NCI-H446 (cell line): ENCODE data around the gene RGS3.

Experiments used
- DNase-seq, 2 experiments: peaks; one replicate each; lab custom pipeline; 2025; lab: John Stamatoyannopoulos, UW

Gene RGS3

DNA sequence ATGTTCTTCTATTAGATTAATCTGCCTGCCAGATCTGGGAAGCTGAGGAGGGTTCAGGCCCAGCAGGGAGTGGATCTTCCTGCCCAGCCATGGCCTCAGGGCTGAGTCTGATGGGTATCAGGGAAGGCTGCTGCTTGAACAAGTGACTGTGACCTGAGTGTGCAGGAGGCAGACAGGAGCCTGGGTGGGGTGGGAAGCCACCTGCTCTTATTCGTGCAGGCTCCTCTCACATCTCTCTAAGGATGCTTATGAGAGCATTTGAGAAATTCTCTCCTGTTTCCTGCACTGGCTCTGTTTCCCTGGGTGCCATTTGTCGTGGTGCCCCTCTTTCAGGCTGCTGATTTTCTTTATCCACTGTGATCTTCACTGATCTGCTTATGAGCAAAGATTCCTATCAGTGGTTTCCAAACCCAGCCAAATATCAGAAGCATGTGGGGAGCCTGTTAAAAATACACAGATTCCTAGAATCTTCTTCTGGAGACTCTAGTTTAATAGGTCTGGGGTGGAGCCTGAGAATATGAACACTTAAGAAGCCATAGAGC lies 2.1 kb downstream of the RGS3 start:
- DNase-seq = no peak

DNA sequence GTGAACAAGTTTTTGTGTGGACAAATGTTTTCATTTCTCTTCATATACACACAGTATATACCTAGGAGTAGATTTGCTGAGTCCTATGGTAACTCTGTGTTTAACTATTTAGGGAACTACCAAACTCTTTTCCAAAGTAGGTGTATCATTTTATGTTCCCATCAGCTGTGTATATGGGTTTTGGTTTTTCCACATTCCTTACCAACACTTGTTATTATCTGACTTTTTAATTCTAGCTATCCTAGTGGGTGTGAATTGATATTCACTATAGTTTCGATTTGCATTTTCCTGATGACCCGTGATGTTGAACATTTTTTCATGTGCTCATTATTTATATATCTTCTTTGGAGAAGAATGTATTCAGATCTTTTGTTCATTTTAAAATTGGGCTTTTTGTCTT lies 3.7 kb downstream of the RGS3 start:
- DNase-seq = no peak

DNA sequence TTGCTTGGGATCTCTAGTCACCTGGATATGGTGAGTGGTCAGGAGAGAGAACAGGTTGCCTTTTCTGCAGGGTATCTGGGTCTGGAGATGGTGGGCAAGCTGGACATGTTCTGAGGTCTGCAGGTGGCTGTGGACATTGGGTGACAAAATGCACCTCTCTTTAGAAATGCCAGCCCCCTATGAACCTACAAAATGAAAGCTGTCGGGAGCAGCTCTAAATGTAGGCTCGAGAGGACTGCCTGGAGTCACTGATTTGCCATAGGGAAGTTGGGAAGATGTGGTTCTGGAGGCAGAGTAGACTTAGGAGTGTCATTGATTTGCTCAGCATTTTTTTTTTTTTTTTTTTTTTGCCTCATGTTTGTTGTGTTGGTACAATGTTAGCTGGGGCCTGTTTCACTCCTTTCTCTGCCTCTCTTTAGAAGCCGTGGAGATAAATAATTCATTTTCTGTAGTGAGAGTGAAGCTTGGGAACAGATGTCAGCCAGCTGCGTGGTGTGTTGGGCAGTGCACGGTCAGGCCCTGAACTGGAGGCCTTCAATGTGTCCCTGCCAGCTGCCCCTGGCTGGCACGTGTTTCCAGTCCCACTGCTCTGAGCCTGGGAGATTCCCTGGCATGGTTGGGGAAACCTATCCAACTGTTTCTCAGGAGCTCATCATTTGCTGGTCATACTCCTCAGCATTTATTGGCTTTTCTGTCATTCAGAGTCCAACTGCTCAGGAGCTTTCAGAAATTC lies 5.4 kb downstream of the RGS3 start:
- DNase-seq = no peak

DNA sequence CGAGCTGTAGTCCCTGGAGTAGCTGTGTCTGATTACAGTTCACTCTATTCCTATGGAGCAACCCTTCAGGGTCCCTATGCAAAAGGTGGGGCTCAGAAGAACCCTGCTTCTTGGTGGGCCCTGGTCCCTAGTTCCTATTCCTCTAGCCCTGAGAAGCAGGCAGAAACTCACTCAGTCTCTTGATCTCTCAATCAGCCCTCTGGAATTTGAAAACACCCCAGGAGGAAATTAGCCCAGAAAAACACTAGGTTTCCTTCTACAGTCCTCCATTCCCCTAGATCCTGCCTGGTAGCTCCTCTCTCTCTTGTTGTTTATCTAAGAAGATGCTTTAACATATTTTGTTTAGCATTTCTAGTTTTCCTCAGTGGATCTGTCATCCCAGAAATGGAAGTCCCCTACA lies 7.6 kb downstream of the RGS3 start:
- no peak for DNase-seq

DNA sequence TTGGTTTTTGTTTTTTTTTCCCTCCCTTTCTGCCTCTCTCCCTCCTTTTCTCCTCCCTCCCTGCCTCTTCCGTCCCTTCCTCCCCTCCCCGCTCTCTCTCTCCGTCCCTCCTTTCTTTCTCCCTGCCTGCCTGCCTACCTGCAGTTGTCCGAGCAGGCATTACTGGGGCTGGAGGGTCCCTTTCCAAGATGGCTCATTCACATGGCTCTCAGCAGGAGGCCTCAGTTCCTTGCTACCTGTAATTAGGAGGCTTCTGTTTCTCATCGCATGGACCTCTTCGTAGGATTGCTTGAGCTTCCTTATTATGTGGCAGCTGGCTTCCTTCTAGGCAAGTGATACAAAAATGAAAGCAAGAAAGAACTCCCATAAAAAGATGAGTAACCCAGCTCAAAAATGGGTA lies 8.0 kb downstream of the RGS3 start:
- DNase-seq = no peak

DNA sequence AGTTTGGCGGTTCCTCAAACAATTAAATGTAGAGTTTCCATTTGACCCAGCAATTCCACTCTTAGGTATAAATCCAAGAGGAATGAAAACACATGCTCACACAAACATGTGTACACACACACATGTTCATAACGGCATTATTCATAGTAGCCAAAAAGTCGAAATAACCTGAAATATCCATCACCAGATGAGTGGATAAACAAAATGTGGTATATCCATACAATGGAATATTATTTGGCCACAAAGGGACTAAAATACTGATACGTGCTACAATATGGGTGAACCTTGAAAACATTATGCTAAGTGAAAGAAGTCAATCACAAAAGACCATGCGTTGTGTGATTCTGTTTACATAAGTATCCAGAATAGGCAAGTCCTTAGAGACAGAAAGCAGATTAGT lies 8.7 kb downstream of the RGS3 start:
- DNase-seq = no peak

DNA sequence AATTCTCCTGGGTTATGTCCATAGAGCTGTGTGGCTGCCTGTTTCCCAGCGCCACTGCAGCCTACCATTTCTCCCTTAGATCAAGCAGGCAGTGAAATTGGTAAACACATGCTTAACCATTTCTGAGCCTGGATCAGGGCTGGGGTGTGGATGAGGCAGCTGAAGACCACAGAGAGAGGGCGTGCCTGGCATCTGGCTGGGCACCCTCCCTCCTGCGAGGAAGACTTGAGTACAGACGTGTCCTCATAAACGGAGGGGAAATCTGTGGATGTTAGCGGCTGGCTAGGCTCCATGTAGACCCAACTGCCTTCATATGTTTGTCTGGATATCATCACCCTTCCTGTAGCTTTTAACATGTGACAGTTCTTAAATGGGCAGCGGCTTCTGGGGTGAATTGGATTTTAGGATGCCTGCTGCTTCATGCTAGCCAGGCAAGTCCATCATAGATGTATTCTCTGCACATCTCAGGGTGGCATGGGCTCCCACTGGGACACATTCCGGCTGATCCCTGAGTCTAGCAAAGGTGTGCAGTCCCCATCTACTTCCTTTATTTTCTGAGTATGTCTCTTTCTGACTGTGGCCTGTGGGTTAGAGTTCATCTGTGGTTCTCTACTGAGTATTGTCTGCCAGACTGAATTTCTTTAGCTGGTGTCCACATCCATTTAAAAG lies 11.0 kb downstream of the RGS3 start:
- DNase-seq = no peak

DNA sequence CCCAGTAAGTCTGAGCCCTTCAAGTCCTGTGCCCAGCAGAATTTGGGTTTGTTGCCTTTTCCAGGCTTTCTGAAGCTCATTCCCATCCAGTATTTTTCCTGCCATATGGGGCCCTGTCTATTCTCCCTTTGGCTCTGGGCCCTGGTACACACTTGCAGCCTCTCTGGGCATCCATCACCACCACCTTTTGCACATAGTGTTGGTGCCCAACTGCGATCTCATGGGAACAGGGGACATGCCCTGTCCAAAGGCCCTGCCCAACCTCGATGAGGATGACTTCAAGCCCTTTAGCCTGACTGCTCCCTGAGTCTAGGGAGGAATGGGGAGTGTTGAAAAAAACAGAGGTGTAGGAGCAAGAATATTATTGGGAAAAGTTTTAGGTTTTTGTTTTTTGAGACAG lies 11.5 kb downstream of the RGS3 start:
- DNase-seq = no peak

DNA sequence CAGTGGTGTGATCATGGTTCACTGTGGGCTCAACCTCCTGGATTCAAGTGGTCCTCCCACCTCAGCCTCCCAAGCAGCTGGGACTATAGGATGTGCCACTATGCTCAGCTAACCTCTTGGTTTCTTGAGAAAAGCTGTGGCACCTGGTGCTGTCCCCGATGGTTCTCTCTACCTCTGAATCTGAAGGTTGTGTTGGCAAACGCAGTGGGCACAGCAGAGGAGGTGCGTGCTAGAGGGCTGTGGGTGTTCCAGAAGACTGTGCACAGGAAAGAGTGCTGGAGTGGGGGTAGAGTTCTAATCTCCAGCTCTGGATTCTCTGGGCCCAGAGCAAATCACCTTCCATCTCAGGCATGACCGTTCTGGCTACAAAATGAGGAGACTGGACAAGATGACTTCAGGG lies 12.5 kb downstream of the RGS3 start:
- no peak for DNase-seq

DNA sequence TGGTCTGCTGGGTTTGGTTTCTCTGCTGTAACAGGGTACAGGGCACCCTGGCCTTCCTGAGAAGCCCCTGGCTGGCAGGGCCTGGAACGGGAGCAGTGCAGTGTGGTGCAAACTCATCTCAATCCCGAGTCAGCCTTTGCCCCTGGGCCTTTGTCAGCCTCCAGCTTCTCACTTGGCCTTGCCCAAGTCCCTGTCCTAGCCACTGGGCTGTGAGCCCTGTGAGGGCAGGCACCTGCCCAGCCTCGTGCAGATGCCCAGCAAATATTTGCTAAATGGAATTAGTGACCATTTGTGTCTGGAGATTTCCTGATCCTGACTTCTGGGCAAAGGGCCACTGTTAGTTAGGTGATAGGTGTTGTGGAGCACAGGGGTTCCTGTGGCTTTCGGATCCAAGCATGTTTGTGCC lies 13.0 kb downstream of the RGS3 start:
- no peak for DNase-seq

DNA sequence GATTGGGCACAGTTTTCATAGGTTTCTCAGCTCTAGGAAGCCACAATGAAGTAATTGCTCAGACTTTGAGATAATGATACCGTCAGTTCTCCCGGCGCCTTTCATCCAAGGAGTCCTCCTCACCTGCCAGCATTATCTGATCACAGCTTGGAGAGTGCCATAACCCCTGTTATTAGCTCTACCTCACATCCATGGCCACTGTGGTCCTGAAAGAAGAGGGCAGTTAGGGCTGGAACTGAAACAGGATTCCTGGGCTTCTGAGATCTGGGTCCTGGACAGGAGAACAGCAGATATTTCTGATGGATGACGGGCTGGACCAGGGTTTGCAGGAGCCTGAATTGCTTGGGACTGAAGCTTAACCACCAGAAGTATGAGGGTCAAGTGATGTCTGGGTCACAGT lies 13.5 kb downstream of the RGS3 start:
- DNase-seq = no peak

DNA sequence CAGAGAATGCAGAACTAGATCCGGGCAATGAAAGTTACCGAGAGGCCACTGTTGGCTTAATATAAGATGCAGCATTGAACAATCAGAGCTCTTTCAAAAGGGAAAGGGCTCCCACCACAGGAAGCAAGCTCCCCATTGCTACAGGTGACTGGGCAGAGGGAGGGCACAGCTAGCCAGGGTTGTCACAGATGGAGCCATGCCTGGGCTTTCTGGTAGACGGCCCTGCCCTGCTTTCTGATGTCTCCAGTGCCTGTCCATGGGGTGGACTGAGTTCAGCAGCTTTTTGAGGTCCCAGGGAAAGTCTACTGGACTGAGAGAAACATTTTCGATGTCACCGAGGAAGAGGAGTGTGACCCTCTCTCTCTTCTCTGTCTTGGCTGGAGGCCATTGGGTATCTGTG lies 14.1 kb downstream of the RGS3 start:
- DNase-seq = no peak

DNA sequence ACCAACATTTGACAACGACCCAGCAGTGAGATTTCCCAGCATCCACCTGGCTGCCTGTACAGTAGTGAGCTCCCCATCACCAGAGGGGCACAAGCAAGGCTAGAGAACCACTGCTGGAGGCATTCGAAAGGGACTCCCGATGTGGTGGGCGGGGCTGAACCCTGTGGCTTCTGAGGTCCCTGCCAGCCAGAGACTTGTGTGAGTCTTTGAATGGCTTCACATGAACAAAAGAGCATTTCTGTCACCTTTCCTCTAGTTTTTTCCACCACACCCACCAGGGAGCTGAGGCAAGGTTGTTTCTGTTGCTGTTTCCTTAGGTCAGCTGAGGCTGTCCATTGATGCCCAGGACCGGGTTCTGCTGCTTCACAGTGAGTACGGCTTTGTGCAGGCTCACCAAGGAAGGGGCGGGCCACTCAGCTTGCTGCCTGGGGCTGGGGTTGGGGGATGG lies 15.7 kb downstream of the RGS3 start:
- no peak for DNase-seq

DNA sequence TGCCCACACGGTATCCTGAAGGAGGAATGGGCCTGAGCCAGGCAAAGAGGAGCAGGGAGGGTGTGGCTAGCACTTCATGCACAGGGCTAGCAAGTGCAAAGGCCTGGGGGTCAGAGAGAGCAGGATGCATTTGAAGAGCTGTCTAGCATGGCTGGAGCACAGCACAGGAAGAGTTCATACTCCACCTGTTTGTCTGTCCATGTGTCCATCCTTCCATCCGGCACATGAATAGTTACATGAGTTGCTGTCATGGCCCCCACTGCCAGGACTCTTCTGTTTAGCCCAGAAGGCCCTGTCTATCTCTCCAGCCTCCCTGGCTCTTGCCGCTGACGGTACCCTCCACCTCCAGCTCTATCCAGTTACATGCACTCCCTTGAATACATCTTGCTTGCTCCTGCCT lies 17.1 kb downstream of the RGS3 start:
- no peak for DNase-seq

DNA sequence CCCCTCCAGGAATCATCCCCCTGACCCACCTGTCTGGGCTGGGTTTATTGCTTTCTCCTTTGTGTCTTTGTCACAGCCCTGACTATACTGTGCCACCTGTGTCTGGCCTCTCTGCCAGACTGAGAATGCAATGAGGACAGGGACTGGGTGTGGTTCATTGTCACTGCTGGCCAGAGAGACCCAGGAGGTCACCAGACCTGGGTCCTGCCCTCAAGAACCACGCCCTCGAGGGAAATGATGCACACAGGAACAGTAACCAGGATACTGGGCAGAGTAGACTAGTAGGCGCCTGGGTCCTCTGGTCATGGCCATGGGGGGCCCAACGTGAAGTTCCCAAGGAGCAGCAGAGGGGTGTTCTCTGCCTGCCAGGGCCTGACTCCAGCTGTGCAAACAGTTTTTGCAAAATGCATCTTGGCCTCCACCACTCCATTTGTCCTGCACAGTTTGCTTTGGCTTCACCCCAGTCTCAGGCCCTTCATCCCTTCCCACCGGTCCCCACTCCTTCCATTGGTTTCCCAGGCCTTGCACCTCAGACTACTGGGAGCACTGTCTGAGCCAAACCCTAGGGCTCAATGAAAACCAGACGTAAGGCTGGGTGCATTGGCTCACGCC lies 17.8 kb downstream of the RGS3 start:
- DNase-seq = no peak

DNA sequence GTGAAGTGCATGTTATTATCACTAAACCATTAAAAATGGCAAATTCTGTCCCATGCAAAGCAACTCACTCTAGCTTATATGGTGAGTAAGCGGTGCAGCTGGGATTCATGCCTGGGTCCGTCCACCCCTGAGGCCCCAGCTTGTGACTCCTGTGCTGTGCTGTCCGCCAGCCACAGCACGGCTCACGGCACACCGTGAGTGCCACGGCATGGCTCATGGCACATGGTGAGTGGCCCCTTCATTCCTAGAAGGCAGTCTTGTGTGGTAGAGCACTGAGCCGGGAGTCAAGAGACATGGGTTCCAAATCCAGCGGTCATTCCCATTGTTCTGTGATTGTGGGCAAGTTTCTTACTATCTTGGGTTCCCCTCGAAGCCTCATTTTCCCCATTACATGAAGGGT lies 18.8 kb downstream of the RGS3 start:
- DNase-seq = no peak

DNA sequence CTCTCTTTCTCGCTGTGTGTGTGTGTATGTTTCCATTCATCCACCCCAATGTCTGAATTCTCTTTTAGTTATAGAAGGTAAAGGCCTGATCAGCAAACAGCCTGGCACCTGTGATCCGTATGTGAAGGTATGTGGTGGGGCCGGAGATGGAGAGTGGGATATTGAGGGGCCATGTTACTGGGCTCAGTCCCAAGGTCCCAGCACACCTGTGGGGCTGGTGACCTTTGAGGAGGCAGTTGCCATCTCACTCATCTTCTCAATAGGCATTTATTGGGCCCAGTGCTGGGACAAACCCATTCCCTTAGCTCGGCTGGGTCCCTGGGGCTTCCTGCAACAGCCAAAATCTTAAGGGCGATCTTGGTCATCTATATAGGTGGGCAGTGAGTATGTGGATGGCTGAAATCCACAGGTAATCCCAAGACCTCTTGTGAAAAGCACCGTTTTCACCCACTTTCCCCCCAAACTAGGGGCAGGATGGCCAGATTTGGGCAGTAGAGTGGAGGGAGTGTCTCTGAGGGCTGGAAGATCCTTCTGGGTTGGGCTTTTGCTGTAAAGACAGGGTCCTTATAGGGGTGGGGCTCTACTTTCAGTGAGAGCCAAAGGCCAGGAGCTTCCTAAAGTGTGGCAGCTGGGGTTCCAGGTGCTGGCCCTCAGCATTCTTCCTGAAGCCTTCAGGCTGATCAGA lies 19.6 kb downstream of the RGS3 start:
- no peak for DNase-seq

DNA sequence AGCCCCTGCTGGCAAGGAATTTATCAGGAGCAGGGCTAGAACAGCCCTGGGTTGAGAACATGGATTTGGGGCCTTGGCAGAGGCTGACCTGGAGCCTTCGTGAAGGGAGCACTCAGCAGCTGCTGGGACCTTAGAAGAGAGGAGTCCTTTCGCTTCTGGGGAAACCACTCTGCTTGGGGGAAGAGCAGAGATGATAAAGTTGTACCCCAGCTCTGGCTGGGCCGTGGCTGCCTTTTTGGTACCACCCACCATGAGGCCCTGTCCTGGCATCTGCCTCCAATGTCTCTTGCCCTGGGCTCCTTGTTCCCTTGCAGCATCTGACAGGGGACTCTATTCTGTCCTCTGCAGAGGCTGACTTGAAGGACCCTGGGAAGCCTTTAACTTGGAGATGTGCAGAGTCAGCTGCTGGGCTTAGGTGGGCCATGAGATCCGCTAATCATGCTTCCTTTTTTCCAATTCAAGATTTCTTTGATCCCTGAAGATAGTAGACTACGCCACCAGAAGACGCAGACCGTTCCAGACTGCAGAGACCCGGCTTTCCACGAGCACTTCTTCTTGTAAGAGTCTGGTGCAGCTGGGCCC lies 20.2 kb downstream of the RGS3 start:
- no peak for DNase-seq

DNA sequence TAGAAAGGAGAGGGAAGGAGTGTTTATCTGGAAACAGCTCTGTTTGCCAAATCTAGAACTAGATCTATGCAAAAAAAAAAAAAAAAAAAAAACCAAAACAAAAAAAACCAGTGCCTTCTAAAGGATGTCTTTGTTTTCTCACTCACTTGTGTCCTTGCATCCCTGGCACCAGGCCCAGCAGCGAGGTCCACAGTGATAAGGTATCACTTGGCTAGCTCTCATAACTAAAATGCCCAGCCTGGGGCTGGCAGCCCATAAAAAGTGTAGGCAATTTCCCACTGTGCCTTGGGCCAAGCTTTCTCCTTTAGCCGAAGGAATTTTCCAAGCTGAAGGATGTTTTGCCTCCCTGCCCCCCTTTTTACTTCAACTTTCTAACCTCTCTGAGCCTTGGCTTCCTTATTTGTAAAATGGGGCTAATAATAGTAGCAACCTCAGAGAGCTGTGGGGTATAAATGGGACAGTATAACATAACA lies 20.8 kb downstream of the RGS3 start:
- DNase-seq = no peak

DNA sequence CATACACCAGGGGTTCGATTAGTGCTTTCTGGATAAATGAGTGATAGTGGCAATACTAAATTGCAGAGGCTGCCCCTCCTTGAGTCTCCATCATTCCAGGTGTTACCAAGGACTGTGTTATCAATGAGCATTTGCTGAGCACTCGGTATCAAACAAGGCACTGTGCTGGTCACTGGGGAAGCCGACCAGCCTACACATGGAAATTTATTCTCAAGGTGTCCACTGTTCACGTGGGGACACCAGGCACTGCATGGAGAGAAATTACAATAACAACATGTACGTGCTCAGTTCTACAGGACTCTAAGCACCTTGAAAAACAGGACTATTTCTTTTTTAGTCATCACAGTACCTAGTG lies 22.2 kb downstream of the RGS3 start:
- no peak for DNase-seq

DNA sequence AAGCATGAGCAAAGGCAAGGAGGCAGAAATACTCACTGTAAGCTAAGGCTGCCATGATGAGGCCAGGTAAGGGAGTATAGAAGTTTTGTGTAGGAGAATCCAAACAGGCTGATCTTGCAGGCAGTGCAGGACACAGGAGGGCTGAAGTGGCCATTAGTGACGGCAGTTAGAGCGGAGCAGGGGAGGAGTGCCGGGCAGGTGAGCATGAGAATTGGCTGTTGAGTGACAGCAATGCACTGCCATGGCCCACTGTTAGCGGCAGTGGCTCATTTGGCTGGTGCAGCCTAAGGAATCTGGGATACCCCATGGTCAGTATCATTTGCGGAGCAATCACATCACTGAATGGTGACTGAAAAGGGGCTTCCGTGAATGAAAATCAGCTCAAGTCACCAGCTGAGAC lies 22.8 kb downstream of the RGS3 start:
- no peak for DNase-seq

DNA sequence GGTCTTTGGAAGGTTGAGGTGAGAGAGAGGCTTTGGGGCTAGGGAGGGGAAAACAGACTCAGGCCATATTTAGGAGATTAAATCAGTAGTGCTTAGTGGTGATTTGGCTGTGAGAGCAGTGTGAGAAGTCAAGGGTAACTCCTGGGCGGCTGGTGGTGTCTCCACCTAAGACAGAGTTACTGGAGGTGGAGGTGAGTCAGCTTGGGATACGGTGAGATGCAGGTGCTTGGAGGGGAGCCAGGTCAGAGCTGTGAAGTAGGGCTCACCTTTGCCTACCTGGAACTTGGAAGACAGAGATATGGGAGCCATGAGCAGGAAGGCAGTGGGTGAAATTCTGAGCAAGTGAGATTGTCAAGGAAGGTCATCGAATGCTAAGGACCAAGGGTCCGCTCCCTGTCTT lies 24.5 kb downstream of the RGS3 start:
- no peak for DNase-seq
